ENCODE results near the gene DST.

Gene DST

GRCh38 chr6:56655996-56656395, 13.3 kb upstream of the DST start:
- H3K79me1 ChIP-seq (ENCODE audit: low read length): no peaks in the 10 kb centered on the region
- H3K4me1 ChIP-seq (ENCODE audit: control insufficient read depth in 1 of 2, insufficient read depth in 2 of 2, low read length in 2 of 2): no peaks in the 10 kb centered on the region
- no peak overlapping the region for H2AFZ ChIP-seq (ENCODE audit: insufficient read depth, low read length, poor library complexity)
- H4K91ac ChIP-seq (ENCODE audit: low read depth, low read length): no peak overlapping the region
- H3K4me2 ChIP-seq (ENCODE audit: low read length): no peak overlapping the region
- no peaks in the 10 kb centered on the region for H3K79me2 ChIP-seq (ENCODE audit: control insufficient read depth, insufficient read depth, low read length, poor library complexity)
- H4K8ac ChIP-seq (ENCODE audit: low read depth, low read length): no peak overlapping the region
- H3K9ac ChIP-seq (ENCODE audit: low read length): no peak overlapping the region
- H3K36me3 ChIP-seq (ENCODE audit: control insufficient read depth in 1 of 2, insufficient read depth in 2 of 2, low read length in 2 of 2): no peaks in the 10 kb centered on the region
- no peak overlapping the region for H2BK120ac ChIP-seq (ENCODE audit: insufficient read depth, low read length, poor library complexity)
- no CpG with 5 or more reads among the region's 4 CpGs for WGBS (ENCODE audit: extremely low coverage, insufficient coverage, insufficient read length)
- H3K9me3 ChIP-seq (ENCODE audit: insufficient read depth, low read depth, low read length): no peaks in the 10 kb centered on the region
- H3K27ac ChIP-seq (ENCODE audit: low read depth, low read length): no peak overlapping the region
- no peak overlapping the region for H2BK5ac ChIP-seq (ENCODE audit: low read depth, low read length, poor library complexity)
- H3K23ac ChIP-seq (ENCODE audit: low read length): no peak overlapping the region
- H3K27me3 ChIP-seq (ENCODE audit: insufficient read depth, low read length): no peaks in the 10 kb centered on the region
- H3K4ac ChIP-seq (ENCODE audit: low read depth, low read length): no peak overlapping the region
- H4K12ac ChIP-seq (ENCODE audit: low read depth, low read length): no peak overlapping the region
- no peak overlapping the region for H3K14ac ChIP-seq (ENCODE audit: low read length)
- H2AK5ac ChIP-seq (ENCODE audit: low read length): no peak overlapping the region
- no peak overlapping the region for H3K18ac ChIP-seq (ENCODE audit: low read length)
- no peak for DNase-seq
- no peak overlapping the region for H3K4me3 ChIP-seq (ENCODE audit: low read depth, low read length)
- H2BK12ac ChIP-seq (ENCODE audit: low read length): no peak overlapping the region

DNA sequence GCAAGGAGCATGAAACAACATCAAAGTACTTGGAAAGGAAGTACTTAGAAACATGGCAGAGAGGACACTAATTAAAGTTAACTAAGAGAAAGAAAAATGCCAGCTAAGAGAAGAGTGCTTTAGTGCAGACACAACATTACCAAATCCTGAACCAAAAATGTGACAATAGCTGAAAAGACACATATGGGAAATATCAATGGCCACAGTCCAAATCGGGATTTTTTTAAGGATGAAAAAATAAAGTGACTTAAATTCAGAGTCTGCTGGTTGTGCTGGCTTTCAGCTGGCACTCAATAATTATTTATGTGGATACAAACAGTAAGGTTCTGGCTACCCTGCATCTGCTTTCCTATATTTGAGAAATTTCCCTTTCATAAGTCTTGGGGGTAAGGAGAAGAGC, 12.6 kb upstream of the DST start:
- no peak overlapping the region for H2BK12ac ChIP-seq (ENCODE audit: low read length)
- H3K9me3 ChIP-seq (ENCODE audit: insufficient read depth, low read depth, low read length): no peaks in the 10 kb centered on the region
- no peaks in the 10 kb centered on the region for H3K79me2 ChIP-seq (ENCODE audit: control insufficient read depth, insufficient read depth, low read length, poor library complexity)
- no peak overlapping the region for H4K12ac ChIP-seq (ENCODE audit: low read depth, low read length)
- no peak overlapping the region for H4K91ac ChIP-seq (ENCODE audit: low read depth, low read length)
- no peak overlapping the region for H2BK5ac ChIP-seq (ENCODE audit: low read depth, low read length, poor library complexity)
- no peak overlapping the region for H3K4me3 ChIP-seq (ENCODE audit: low read depth, low read length)
- H3K79me1 ChIP-seq (ENCODE audit: low read length): no peaks in the 10 kb centered on the region
- no peaks in the 10 kb centered on the region for H3K4me1 ChIP-seq (ENCODE audit: control insufficient read depth in 1 of 2, insufficient read depth in 2 of 2, low read length in 2 of 2)
- H3K23ac ChIP-seq (ENCODE audit: low read length): no peak overlapping the region
- H3K36me3 ChIP-seq (ENCODE audit: control insufficient read depth in 1 of 2, insufficient read depth in 2 of 2, low read length in 2 of 2): no peaks in the 10 kb centered on the region
- no peak overlapping the region for H3K14ac ChIP-seq (ENCODE audit: low read length)
- H2BK120ac ChIP-seq (ENCODE audit: insufficient read depth, low read length, poor library complexity): no peak overlapping the region
- H3K27me3 ChIP-seq (ENCODE audit: insufficient read depth, low read length): no peaks in the 10 kb centered on the region
- H3K9ac ChIP-seq (ENCODE audit: low read length): no peak overlapping the region
- no peak overlapping the region for H3K4me2 ChIP-seq (ENCODE audit: low read length)
- no CpG with 5 or more reads among the region's 1 CpG for WGBS (ENCODE audit: extremely low coverage, insufficient coverage, insufficient read length)
- no peak overlapping the region for H3K18ac ChIP-seq (ENCODE audit: low read length)
- no peak overlapping the region for H3K27ac ChIP-seq (ENCODE audit: low read depth, low read length)
- no peak overlapping the region for H2AFZ ChIP-seq (ENCODE audit: insufficient read depth, low read length, poor library complexity)
- no peak overlapping the region for H4K8ac ChIP-seq (ENCODE audit: low read depth, low read length)
- no peak for DNase-seq
- no peak overlapping the region for H2AK5ac ChIP-seq (ENCODE audit: low read length)
- no peak overlapping the region for H3K4ac ChIP-seq (ENCODE audit: low read depth, low read length)

DNA sequence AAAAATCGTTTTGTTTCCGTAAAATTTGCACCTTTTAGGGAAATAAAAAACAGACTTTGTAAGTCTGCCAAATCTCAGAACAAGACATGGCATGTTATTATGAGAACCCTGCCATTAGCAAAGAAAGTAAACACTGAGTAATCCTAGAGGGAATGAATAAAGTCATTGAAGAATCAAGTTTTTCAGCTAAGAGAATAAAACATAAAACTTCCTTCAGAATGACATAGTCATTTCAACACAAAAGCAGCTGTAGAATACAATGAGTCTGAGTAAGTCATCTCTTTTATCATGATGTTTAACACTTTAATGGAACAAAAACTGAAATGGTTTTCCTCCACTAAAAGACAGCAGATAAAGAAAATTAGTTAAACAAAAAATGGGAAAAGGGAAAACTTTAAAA, 10.3 kb upstream of the DST start:
- no peak overlapping the region for H2AK5ac ChIP-seq (ENCODE audit: low read length)
- no peaks in the 10 kb centered on the region for H3K9me3 ChIP-seq (ENCODE audit: insufficient read depth, low read depth, low read length)
- H3K14ac ChIP-seq (ENCODE audit: low read length): no peak overlapping the region
- H2BK120ac ChIP-seq (ENCODE audit: insufficient read depth, low read length, poor library complexity): no peak overlapping the region
- peaks cover 1% of the 10 kb centered on the region for H3K79me1 ChIP-seq (ENCODE audit: low read length)
- no CpG with 5 or more reads among the region's 2 CpGs for WGBS (ENCODE audit: extremely low coverage, insufficient coverage, insufficient read length)
- H4K8ac ChIP-seq (ENCODE audit: low read depth, low read length): no peak overlapping the region
- no peak overlapping the region for H3K4me2 ChIP-seq (ENCODE audit: low read length)
- no peak overlapping the region for H3K4me3 ChIP-seq (ENCODE audit: low read depth, low read length)
- H4K12ac ChIP-seq (ENCODE audit: low read depth, low read length): no peak overlapping the region
- H3K4me1 ChIP-seq (ENCODE audit: control insufficient read depth in 1 of 2, insufficient read depth in 2 of 2, low read length in 2 of 2): no peaks in the 10 kb centered on the region
- H3K4ac ChIP-seq (ENCODE audit: low read depth, low read length): no peak overlapping the region
- H4K91ac ChIP-seq (ENCODE audit: low read depth, low read length): no peak overlapping the region
- no peak overlapping the region for H3K18ac ChIP-seq (ENCODE audit: low read length)
- H3K27ac ChIP-seq (ENCODE audit: low read depth, low read length): no peak overlapping the region
- DNase-seq: no peak
- H3K23ac ChIP-seq (ENCODE audit: low read length): no peak overlapping the region
- no peak overlapping the region for H2BK12ac ChIP-seq (ENCODE audit: low read length)
- no peak overlapping the region for H3K9ac ChIP-seq (ENCODE audit: low read length)
- no peaks in the 10 kb centered on the region for H3K79me2 ChIP-seq (ENCODE audit: control insufficient read depth, insufficient read depth, low read length, poor library complexity)
- no peaks in the 10 kb centered on the region for H3K36me3 ChIP-seq (ENCODE audit: control insufficient read depth in 1 of 2, insufficient read depth in 2 of 2, low read length in 2 of 2)
- H2BK5ac ChIP-seq (ENCODE audit: low read depth, low read length, poor library complexity): no peak overlapping the region
- no peaks in the 10 kb centered on the region for H3K27me3 ChIP-seq (ENCODE audit: insufficient read depth, low read length)
- H2AFZ ChIP-seq (ENCODE audit: insufficient read depth, low read length, poor library complexity): no peak overlapping the region

- Histone ChIP-seq H2AFZ (ENCODE audit: insufficient read depth, low read length, poor library complexity) (no peak overlapping the region), H2BK5ac (ENCODE audit: low read depth, low read length, poor library complexity) (no peak overlapping the region), H2BK12ac (ENCODE audit: low read length) (no peak overlapping the region), H3K4me2 (ENCODE audit: low read length) (no peak overlapping the region), H4K8ac (ENCODE audit: low read depth, low read length) (no peak overlapping the region), H3K36me3 (ENCODE audit: control insufficient read depth in 1 of 2, insufficient read depth in 2 of 2, low read length in 2 of 2) (no peaks in the 10 kb centered on the region), H3K14ac (ENCODE audit: low read length) (no peak overlapping the region), H4K91ac (ENCODE audit: low read depth, low read length) (no peak overlapping the region), H3K9me3 (ENCODE audit: insufficient read depth, low read depth, low read length) (no peaks in the 10 kb centered on the region), H3K23ac (ENCODE audit: low read length) (no peak overlapping the region), H3K9ac (ENCODE audit: low read length) (no peak overlapping the region), H3K4ac (ENCODE audit: low read depth, low read length) (no peak overlapping the region), H3K79me2 (ENCODE audit: control insufficient read depth, insufficient read depth, low read length, poor library complexity) (no peaks in the 10 kb centered on the region), H3K4me1 (ENCODE audit: control insufficient read depth in 1 of 2, insufficient read depth in 2 of 2, low read length in 2 of 2) (no peaks in the 10 kb centered on the region), H3K27ac (ENCODE audit: low read depth, low read length) (no peak overlapping the region), H3K27me3 (ENCODE audit: insufficient read depth, low read length) (no peaks in the 10 kb centered on the region), H4K12ac (ENCODE audit: low read depth, low read length) (no peak overlapping the region), H2BK120ac (ENCODE audit: insufficient read depth, low read length, poor library complexity) (no peak overlapping the region), H3K4me3 (ENCODE audit: low read depth, low read length) (no peak overlapping the region), H3K18ac (ENCODE audit: low read length) (no peak overlapping the region), H3K79me1 (ENCODE audit: low read length) (peaks cover 1% of the 10 kb centered on the region), H2AK5ac (ENCODE audit: low read length) (no peak overlapping the region)
- DNase-seq: no peak
- no CpG with 5 or more reads among the region's 1 CpG for WGBS (ENCODE audit: extremely low coverage, insufficient coverage, insufficient read length)
These were observed 9.5 kb upstream of the DST start for GRCh38 chr6:56652231-56652630.
